CD14-positive monocyte (primary cell): ENCODE data around the gene ESCO1. TPM values are rescaled to one million over a fixed set of nuclear protein-coding genes. Genes with fewer than 3 reads are reported as not detected.

Experiments used
- DNase-seq, 3 donors: peaks; one replicate each; pipeline ENCODE4 v3.0.0-alpha.2; 2011 to 2022
- H2AFZ ChIP-seq: 2 replicates; pipeline ENCODE4 v1.6.0; 2012; ENCODE audit warnings: mild to moderate bottlenecking, low read depth, low read length, inconsistent platforms; ENCODE audit not compliant: insufficient read depth, poor library complexity, severe bottlenecking
- H3K27ac ChIP-seq, 2 donors: 1 replicate in 1 of 2; 2 replicates in 1 of 2; pipeline ENCODE4 v1.5.1; 2012 to 2013; ENCODE audit warnings: low read length in 2 of 2, control low read depth in 1 of 2, inconsistent platforms in 1 of 2, low read depth in 1 of 2, mild to moderate bottlenecking in 1 of 2
- H3K27me3 ChIP-seq, 2 donors: one replicate each; pipeline versions ENCODE4 v1.6.0 to v1.6.1; 2011 to 2013; ENCODE audit warnings: low read length in 2 of 2; ENCODE audit not compliant: control insufficient read depth in 2 of 2, insufficient read depth in 2 of 2
- H3K36me3 ChIP-seq, 2 donors: replicated peaks in 1 of 2; 1 replicate in 1 of 2; 2 replicates in 1 of 2; pipeline versions ENCODE4 v1.5.1 to v1.6.1; 2012 to 2013; ENCODE audit warnings: low read length in 2 of 2, control low read depth in 1 of 2, inconsistent platforms in 1 of 2, mild to moderate bottlenecking in 1 of 2; ENCODE audit not compliant: insufficient read depth in 2 of 2, control insufficient read depth in 1 of 2
- H3K4me1 ChIP-seq, 2 donors: 1 replicate in 1 of 2; 2 replicates in 1 of 2; pipeline versions ENCODE4 v1.5.1 to v1.6.1; 2012 to 2013; ENCODE audit warnings: low read length in 2 of 2, control low read depth in 1 of 2, inconsistent platforms in 1 of 2, mild to moderate bottlenecking in 1 of 2, moderate library complexity in 1 of 2; ENCODE audit not compliant: insufficient read depth in 2 of 2, control insufficient read depth in 1 of 2
- H3K4me2 ChIP-seq: replicated peaks from 2 replicates; pipeline ENCODE3; 2012; ENCODE audit warnings: low read length, moderate library complexity, mild to moderate bottlenecking; ENCODE audit not compliant: poor library complexity, severe bottlenecking; ENCODE audit errors: extremely low read depth
- H3K4me3 ChIP-seq, 3 experiments: fragments of 200-600 bp in 1 of 3; sonication (generic) in 1 of 3; replicated peaks in 1 of 3; 1 replicate in 2 of 3; 2 replicates in 1 of 3; pipeline ENCODE4 v1.5.1; 2011 to 2013; ENCODE audit warnings: low read length in 3 of 3, mild to moderate bottlenecking in 3 of 3, control low read depth in 2 of 3, low read depth in 2 of 3, inconsistent platforms in 1 of 3, moderate library complexity in 1 of 3
- H3K79me2 ChIP-seq: 2 replicates; pipeline ENCODE4 v1.6.0; 2012; ENCODE audit warnings: mild to moderate bottlenecking, control low read depth, inconsistent platforms, low read length, moderate library complexity; ENCODE audit not compliant: insufficient read depth
- H3K9ac ChIP-seq: 2 replicates; pipeline ENCODE4 v1.6.0; 2017; ENCODE audit warnings: low read length, mild to moderate bottlenecking; ENCODE audit not compliant: insufficient read depth, poor library complexity, severe bottlenecking
- H3K9me3 ChIP-seq, 2 donors: replicated peaks in 1 of 2; 1 replicate in 1 of 2; 2 replicates in 1 of 2; pipeline versions ENCODE4 v1.5.1 to v1.6.1; 2012 to 2013; ENCODE audit warnings: low read length in 2 of 2, control low read depth in 1 of 2; ENCODE audit not compliant: control insufficient read depth in 1 of 2, insufficient read depth in 1 of 2
- H4K20me1 ChIP-seq: 2 replicates; pipeline ENCODE4 v1.6.0; 2012; ENCODE audit warnings: mild to moderate bottlenecking, low read length, control low read depth, moderate library complexity; ENCODE audit not compliant: insufficient read depth
- H3K27ac Mint-ChIP-seq, 7 donors: one replicate each; pipeline ENCODE4 v1.8.0; 2020; ENCODE audit warnings: mild to moderate bottlenecking in 7 of 7, mixed read lengths in 7 of 7, moderate library complexity in 6 of 7, inconsistent platforms in 2 of 7
- H3K27me3 Mint-ChIP-seq, 3 donors: one replicate each; pipeline ENCODE4 v1.8.0; 2021 to 2022; ENCODE audit warnings: low read depth in 3 of 3, mild to moderate bottlenecking in 3 of 3, mixed read lengths in 3 of 3, moderate library complexity in 3 of 3, inconsistent platforms in 1 of 3
- H3K36me3 Mint-ChIP-seq, 2 donors: one replicate each; pipeline ENCODE4 v1.8.0; 2020; ENCODE audit warnings: mixed read lengths in 2 of 2, inconsistent platforms in 1 of 2, mild to moderate bottlenecking in 1 of 2
- H3K4me1 Mint-ChIP-seq: one replicate; pipeline ENCODE4 v1.8.0; 2020; ENCODE audit warnings: mild to moderate bottlenecking, mixed read lengths
- H3K4me3 Mint-ChIP-seq, 2 donors: one replicate each; pipeline ENCODE4 v1.8.0; 2020; ENCODE audit warnings: mild to moderate bottlenecking in 2 of 2, mixed read lengths in 2 of 2, moderate library complexity in 1 of 2
- H3K9me3 Mint-ChIP-seq, 7 donors: one replicate each; pipeline ENCODE4 v1.8.0; 2020 to 2022; ENCODE audit warnings: mixed read lengths in 7 of 7, mild to moderate bottlenecking in 6 of 7, moderate library complexity in 6 of 7, inconsistent platforms in 2 of 7
- CTCF ChIP-seq: fragments of 200-600 bp; IDR thresholded peaks from one replicate; pipeline ENCODE4 v1.8.0; 2022; ENCODE audit warnings: antibody characterized with exemption, mild to moderate bottlenecking
- WGBS: methylation state at CpG from one replicate; pipeline ENCODE4 v1.1.5; 2013; ENCODE audit warnings: missing lambda C conversion rate; ENCODE audit not compliant: insufficient coverage; 5-methylcytosine and 5-hydroxymethylcytosine counted together
- intact Hi-C, 2 donors: fragments of 100-400 bp; cut with micrococcal nuclease; formaldehyde crosslinking; loops; one replicate each; pipeline versions ENCODE4 v1.15.0 to v1.15.1; 2023
- polyA plus RNA-seq, 3 donors: library from polyadenylated mRNA; depleted of rRNA in 1 of 3; unstranded in 2 of 3; stranded (reverse) in 1 of 3; fragments of 300-500 nt in 2 of 3; fragments of >200 nt in 1 of 3; fragmentation: Illumina TruSeq in 2 of 3; gene quantifications; 1 replicate in 2 of 3; 2 replicates in 1 of 3; pipeline ENCODE4 v1.2.3, GENCODE V29; 2012 to 2021

ESCO1 gene
- polyA plus RNA-seq, 3 donors, result 1.3 to 6.1 (median 2.5) TPM

- no peak overlapping the region for H3K4me3 ChIP-seq
- intact Hi-C loops, result no loop called here
- Mint-ChIP-seq H3K4me1 (no peaks in the 10 kb centered on the region), H3K27ac (peak overlapping the region in 1 of 7 donors; percentile 5), H3K27me3 (no peaks in the 10 kb centered on the region), H3K36me3 (peaks cover 5 to 11% of the 10 kb centered on the region in 2 donors), H3K4me3 (no peak overlapping the region), H3K9me3 (peaks cover 0 to 2% (median 0%) of the 10 kb centered on the region in 7 donors)
- H2AFZ ChIP-seq, result no peak overlapping the region
- WGBS, result 89% methylated on average over 1 of the region's 2 CpGs
- H3K79me2 ChIP-seq, result no peaks in the 10 kb centered on the region
- no peaks in the 10 kb centered on the region for H4K20me1 ChIP-seq
- H3K9ac ChIP-seq, result no peak overlapping the region
- no peak for DNase-seq
- no peaks in the 10 kb centered on the region for H3K9me3 ChIP-seq
- H3K4me2 ChIP-seq, result no peak overlapping the region
- H3K27me3 ChIP-seq, result no peaks in the 10 kb centered on the region
- no peaks in the 10 kb centered on the region for H3K36me3 ChIP-seq
- H3K4me1 ChIP-seq, result no peaks in the 10 kb centered on the region
- no peak overlapping the region for H3K27ac ChIP-seq
- no peak for TF ChIP-seq CTCF
Measured at GRCh38 chr18:21513292-21513691, 87.2 kb downstream of the ESCO1 start.

GRCh38 chr18:21509062-21509461 is 91.4 kb downstream of the ESCO1 start:
- Histone ChIP-seq H3K4me3 (no peak overlapping the region), H3K27me3 (no peaks in the 10 kb centered on the region), H3K79me2 (no peaks in the 10 kb centered on the region), H4K20me1 (no peaks in the 10 kb centered on the region), H3K27ac (no peak overlapping the region), H3K4me1 (no peaks in the 10 kb centered on the region), H3K9ac (no peak overlapping the region), H3K36me3 (no peaks in the 10 kb centered on the region), H3K4me2 (no peak overlapping the region), H2AFZ (no peak overlapping the region), H3K9me3 (no peaks in the 10 kb centered on the region)
- Mint-ChIP-seq H3K36me3 (peaks cover 2 to 5% of the 10 kb centered on the region in 2 donors), H3K27me3 (no peaks in the 10 kb centered on the region), H3K4me3 (no peak overlapping the region), H3K4me1 (no peaks in the 10 kb centered on the region), H3K27ac (no peak overlapping the region), H3K9me3 (peaks cover 0 to 2% (median 0%) of the 10 kb centered on the region in 7 donors)
- intact Hi-C loops, result no loop called here
- WGBS, result 57% methylated on average over 1 of the region's 5 CpGs
- DNase-seq, result no peak
- no peak for TF ChIP-seq CTCF
